HG03175 (cell line): ENCODE results near the gene CLDN25.
"Not testable (repeated sequence)": the region's sequence is repeated elsewhere in the genome, so short reads cannot be mapped to it uniquely, and the experiment has no call there.

Experiments
- ATAC-seq: cut with Tn5 transposase; IDR thresholded peaks from one replicate; pipeline ENCODE4 v1.9.1; 2021; ENCODE audit warnings: mild to moderate bottlenecking, moderate library complexity; ENCODE audit not compliant: unreplicated experiment

Gene CLDN25

GRCh38 chr11:113779496-113779895 is at the start of gene CLDN25:
CLDN25 (plus strand) TSS chr11:113779796; CDS start chr11:113779796, 0 bp downstream.
- no peak for ATAC-seq

GRCh38 chr11:113730887-113731726 is 48.5 kb upstream of the CLDN25 start:
- no peak for ATAC-seq

GRCh38 chr11:113732092-113732491 is 47.5 kb upstream of the CLDN25 start:
- no peak for ATAC-seq

DNA sequence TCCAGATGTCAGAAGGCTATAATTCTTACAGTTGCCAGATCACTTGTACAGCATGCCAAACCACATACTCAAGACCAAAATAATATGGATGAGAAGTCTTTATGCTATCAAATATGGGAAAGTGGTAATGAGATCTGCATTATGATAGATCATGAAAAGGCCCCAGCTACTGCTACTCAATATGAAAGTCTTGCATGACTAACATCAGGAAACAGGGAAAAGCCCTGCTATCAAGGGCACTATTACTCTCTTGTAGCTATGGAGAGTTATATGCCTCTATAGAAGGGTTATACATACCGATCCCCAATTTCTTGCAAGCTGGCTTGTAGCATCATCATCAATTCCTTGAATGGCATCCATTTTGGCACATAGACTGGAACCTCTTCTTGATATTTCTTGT is 43.3 kb upstream of the CLDN25 start:
- ATAC-seq, result no peak

DNA sequence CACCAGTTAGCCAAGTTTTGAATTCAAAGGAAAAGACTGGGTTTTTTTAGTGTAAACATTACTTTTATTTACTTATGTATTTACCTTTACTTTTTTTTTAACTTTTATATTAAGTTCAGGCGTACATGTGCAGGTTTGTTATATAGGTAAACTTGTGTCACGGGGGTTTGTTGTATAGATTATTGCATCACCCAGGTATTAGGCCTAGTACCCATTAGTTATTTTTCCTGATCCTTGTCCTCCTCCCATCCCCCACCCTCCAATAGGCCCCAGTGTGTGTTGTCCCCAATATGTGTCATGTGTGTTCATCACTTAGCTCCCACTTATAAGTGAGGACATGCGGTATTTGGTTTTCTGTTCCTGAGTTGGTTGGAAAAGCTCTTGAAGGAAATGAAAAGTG is 26.7 kb upstream of the CLDN25 start:
- ATAC-seq, result no peak

DNA sequence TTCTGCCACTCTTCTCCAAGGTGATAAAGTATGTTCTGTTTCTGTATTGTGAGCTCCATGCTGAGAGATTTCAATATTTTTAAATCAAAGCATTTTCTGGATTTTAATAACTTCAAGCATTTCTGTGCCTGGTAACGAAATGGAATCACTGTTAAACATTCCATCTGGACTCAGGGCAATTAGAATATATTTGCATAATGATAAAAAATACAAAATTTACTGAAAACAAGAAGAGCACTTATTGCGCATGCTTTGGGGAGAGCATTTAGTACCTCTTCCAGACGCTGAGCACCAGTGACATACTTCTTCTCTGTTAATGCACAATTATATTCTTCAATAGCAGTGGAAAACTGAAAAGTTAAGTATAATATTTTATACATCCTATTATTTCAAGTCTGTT is 19.4 kb upstream of the CLDN25 start:
- no peak for ATAC-seq

DNA sequence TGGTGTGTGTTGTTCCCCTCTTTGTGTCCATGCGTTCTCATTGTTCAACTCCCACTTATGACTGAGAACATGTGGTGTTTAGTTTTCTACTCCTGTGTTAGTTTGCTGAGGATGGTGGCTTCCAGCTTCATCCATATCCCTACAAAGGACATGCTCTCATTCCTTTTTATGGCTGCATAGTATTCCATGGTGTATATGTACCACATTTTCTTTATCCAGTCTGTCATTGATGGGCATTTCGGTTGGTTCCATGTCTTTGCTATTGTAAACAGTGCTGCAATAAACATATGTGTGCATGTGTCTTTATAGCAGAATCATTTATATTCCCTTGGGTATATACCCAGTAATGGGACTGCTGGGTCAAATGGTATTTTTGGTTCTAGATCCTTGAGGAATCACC is 16.6 kb upstream of the CLDN25 start:
- ATAC-seq, result not testable (repeated sequence)

DNA sequence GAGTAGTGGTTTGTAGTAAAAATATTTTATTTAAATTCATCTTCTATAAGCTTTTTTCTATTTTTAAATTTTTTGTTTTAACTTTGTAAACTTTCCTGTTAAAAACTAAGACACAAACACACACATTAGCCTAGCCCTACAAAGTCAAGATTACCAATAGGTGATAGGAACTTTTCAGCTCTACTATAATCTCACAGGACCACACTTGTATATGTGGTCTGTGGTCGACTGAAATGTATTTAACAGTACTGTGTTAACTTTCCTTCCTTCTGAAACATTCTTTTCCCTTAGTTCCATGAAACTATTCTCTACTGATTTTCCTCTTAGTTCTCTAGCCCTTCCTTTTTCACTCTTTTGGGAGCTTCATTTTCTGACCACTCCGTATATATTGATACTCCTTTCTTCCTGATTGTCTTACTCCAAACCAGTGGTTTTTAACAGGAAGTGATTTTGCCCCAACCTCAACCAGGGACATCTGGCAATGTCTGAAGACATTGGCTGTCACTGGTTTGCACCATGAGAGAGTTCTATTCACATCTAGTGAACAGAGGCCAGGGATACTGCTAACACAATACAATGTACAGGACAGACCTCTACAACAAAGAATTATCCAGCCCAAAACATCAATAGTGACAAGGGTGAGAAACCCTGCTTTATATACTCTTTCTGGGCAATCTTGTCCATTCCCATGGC is 14.9 kb upstream of the CLDN25 start:
- ATAC-seq, result no peak

GRCh38 chr11:113771964-113772363 is 7.6 kb upstream of the CLDN25 start:
- no peak for ATAC-seq

DNA sequence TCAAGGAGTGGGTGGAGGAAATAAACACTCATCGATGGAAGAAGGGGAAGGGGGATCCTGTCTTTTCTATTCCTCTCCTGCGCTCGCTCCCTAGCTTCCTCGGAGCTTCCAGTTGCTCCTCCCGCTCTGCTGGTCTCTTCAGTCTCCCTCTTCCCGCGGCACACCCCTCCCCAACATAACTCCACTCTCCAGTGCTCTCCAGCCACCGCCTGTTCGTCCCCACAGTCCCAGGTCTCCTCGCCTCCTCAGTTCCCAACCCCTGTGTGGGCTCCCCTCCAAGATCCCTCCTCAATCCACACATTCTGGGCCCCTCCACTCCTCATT is 6.5 kb upstream of the CLDN25 start:
- ATAC-seq, result no peak

- ATAC-seq, result peak; percentile 98
Observed at GRCh38 chr11:113773416-113774173, 6.0 kb upstream of the CLDN25 start, which contains the start of gene ZW10. ZW10 (minus strand) TSS chr11:113773692; CDS start chr11:113773666, 26 bp downstream.

DNA sequence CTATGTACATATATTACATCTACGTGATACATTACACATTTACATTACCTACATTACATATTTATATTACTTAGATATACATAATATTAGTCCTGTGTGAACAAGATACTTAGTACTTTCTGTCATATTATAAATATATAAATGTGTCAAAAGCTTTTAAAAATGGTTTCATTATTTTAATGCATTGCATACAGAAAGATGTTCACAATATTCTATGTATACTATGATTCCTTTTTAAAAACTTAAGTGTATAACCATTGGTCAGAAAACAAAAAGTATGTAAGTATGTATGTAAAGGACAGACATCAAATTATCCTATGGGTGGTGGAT is 5.5 kb upstream of the CLDN25 start:
- no peak for ATAC-seq

DNA sequence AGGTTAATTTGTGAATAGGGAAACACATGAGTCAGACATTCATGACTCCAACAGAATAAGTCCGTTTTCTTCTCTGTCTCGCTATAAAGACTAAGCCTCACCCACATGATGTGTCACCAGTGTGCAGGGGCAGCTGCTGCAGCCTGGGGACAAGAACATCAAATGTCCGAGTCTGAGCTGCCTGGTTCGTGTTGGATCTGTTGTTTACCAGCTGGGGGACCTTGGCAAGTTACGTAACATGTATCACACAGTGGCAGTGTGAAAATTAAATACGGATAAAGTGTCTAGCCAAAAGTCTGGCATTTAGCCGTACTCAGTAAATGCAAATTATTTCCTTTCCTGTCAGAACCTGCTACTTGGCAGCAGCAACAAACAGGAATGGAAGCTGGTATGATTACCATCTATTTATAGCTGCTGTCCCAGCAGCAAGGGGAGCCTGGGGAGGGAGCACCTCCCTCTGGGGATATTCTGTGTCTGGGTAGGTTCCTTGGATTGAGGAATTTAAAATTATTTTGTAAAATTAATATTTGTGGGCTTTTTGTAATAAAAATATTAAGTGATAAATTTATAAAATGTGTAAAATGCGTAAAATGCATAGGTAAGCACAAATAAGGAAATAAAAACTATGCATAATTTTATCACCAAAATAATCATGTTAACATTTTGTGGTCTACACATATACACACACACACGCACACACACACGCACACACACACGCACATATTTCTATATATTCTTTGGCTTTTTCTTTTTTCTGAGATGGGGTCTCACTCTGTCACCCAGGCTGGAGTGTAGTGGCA is 1.3 kb upstream of the CLDN25 start:
- ATAC-seq, result no peak

DNA sequence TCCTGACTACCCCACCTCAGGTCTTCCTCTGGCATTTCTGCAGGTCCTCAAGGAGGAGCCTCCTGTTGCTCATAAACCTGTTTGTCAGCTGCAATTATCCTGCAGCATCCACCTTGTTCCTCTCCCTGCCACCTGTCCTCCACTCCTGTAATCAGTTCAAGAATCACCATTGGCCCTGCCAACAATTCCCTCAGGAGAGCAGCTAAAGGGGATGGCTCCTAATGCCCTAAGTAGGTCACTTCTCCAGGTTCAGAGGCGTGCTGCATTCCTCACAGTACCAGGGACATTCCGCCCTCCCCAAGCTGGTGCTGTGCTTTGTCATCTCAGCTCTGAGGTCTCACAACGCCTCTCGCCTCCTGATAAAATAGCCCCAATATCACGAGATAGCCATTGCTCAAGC is 2.1 kb downstream of the CLDN25 start:
- no peak for ATAC-seq

DNA sequence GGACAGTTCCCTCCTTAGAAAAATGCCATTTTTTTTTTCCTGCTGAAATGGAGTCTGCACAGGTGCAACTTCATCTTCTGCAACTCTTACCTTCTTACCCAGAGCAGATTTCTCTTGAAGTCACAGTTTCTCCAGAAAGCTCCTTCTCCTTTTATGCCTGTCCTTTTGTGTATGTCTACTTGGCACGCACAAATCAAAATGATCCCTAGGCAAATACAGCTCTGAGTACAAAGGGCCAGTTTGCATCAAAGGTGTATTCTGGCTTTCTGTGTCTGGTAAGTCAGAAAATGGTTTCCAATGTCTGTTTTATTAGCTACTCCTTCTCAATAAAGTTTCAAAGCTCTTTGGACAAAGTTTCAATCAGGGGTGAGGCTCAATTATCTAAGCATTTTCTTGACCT is 2.5 kb downstream of the CLDN25 start:
- ATAC-seq, result no peak

GRCh38 chr11:113789016-113789415 is 9.4 kb downstream of the CLDN25 start:
- not testable (repeated sequence) for ATAC-seq

DNA sequence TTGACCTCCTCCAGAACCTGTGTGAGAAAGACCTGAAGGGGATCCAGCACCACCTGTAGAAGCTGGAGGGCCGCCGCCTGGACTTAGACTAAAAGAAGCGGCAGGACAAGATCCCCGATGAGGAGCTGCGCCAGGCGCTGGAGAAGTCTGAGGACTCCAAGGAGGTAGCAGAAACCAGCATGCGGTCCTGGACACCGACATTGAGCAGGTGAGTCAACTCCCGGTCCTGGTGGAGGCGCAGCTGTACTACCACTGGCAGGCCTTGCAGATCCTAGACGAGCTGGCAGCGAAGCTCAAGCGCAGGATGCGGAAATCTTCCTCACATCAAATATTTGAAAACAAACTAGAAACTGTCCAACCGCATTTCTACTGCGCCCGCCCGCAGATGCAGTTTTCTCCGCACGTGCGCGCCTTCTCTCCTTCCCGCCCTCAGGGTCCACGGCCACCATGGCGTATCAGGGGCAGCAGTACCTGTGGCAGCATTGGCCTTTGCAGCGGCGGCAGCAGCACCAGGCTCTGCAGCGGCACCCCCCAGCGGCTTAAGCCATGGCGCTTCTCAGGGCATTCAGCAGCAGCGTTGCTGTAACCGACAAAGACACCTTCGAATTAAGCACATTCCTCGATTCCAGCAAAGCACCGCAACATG is 10.2 kb downstream of the CLDN25 start:
- ATAC-seq, result no peak

- ATAC-seq, result peak; percentile 73
Observed at GRCh38 chr11:113796663-113797259, 17.2 kb downstream of the CLDN25 start.

GRCh38 chr11:113802621-113803020 is 23.0 kb downstream of the CLDN25 start:
- ATAC-seq, result no peak

DNA sequence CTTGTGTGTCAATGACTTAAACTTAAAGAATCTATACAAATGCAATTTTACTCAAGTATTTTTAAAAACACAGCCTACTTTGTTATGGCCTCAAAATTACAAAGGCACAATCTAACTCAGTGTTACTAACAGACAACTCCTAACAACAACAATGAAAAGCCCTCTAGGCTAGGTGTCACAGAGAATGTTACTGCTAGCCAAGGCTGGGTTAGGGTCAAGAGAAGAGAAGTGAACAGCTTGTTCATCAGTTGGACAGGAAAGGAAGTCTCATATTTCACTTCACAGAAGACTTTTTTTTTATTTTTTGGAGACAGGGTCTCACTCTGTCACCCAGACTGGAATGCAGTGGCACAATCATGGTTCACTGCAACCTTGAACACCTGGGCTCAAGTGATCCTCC is 26.0 kb downstream of the CLDN25 start:
- ATAC-seq, result no peak
